ENCODE data around the gene MIB1.

Gene MIB1

GRCh38 chr18:21760321-21760720 is 19.7 kb downstream of the MIB1 start:
- in situ Hi-C loops (cut with HindIII; ENCODE audit: low sequenced_read_pairs) = no loop called here
- peak; percentile 34 for DNase-seq (ENCODE audit: low read depth, low spot score)
- TF ChIP-seq CTCF (IDR thresholded peaks at IDR 0.05; ENCODE audit: low read depth, low read length) = no peak
- no peak overlapping the region for H3K4me3 ChIP-seq (ENCODE audit: low read depth, low read length)

- TF ChIP-seq CTCF (IDR thresholded peaks at IDR 0.05; ENCODE audit: low read depth, low read length) = no peak
- no peak overlapping the region for H3K4me3 ChIP-seq (ENCODE audit: low read depth, low read length)
- in situ Hi-C loops (cut with HindIII; ENCODE audit: low sequenced_read_pairs) = no loop called here
- no peak for DNase-seq (ENCODE audit: low read depth, low spot score)
Measured at GRCh38 chr18:21761471-21762115, 21.0 kb downstream of the MIB1 start.

- in situ Hi-C loops (cut with HindIII; ENCODE audit: low sequenced_read_pairs) = no loop called here
- no peak for TF ChIP-seq CTCF (IDR thresholded peaks at IDR 0.05; ENCODE audit: low read depth, low read length)
- no peak overlapping the region for H3K4me3 ChIP-seq (ENCODE audit: low read depth, low read length)
- DNase-seq (ENCODE audit: low read depth, low spot score) = no peak
Measured at GRCh38 chr18:21762181-21762772, 21.7 kb downstream of the MIB1 start.

- in situ Hi-C loops (cut with HindIII; ENCODE audit: low sequenced_read_pairs) = no loop called here
- DNase-seq (ENCODE audit: low read depth, low spot score) = no peak
- TF ChIP-seq CTCF (IDR thresholded peaks at IDR 0.05; ENCODE audit: low read depth, low read length) = no peak
- no peak overlapping the region for H3K4me3 ChIP-seq (ENCODE audit: low read depth, low read length)
Measured at GRCh38 chr18:21763846-21764646, 23.5 kb downstream of the MIB1 start.

GRCh38 chr18:21769206-21769605 is 28.6 kb downstream of the MIB1 start:
- peak; percentile 5 for DNase-seq (ENCODE audit: low read depth, low spot score)
- TF ChIP-seq CTCF (IDR thresholded peaks at IDR 0.05; ENCODE audit: low read depth, low read length) = no peak
- in situ Hi-C loops (cut with HindIII; ENCODE audit: low sequenced_read_pairs) = no loop called here
- H3K4me3 ChIP-seq (ENCODE audit: low read depth, low read length) = no peak overlapping the region

GRCh38 chr18:21774722-21775121 is 34.1 kb downstream of the MIB1 start:
- no peak overlapping the region for H3K4me3 ChIP-seq (ENCODE audit: low read depth, low read length)
- in situ Hi-C loops (cut with HindIII; ENCODE audit: low sequenced_read_pairs) = no loop called here

More at GRCh38 chr18:21774722-21775121, 34.1 kb downstream of the MIB1 start:
- no peak for TF ChIP-seq CTCF (IDR thresholded peaks at IDR 0.05; ENCODE audit: low read depth, low read length)
- DNase-seq (ENCODE audit: low read depth, low spot score) = no peak

All from astrocyte of the spinal cord (primary cell).